ENCODE data around the gene DEFB114. TPM values are rescaled to one million over a fixed set of nuclear protein-coding genes. Genes with fewer than 3 reads are reported as not detected.

The DEFB114 gene, protein sequence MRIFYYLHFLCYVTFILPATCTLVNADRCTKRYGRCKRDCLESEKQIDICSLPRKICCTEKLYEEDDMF
- total RNA-seq: not detected

DNA sequence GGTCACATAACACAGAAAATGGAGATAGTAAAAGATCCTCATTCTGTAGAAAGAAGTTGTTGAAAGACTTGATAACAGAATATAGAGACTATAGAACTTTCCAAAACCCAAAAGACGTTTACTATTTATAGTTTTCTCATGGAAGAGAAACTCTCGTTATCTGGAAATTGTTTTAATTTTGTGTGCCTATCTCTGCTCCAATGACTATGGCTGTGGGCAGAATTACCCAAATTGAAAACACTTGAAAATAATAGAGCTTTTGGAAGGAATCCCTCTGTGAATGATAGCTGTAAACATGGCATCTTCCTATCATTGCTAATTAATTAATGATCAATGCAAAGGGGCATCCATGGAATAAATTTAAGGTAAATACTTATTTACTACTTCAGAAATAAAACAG lies at the start of gene DEFB114:
TSS of gene DEFB114 (minus strand) at position 101 of the 400 bp plus-strand sequence. CDS start at position 42, 59 bp downstream.

DNA sequence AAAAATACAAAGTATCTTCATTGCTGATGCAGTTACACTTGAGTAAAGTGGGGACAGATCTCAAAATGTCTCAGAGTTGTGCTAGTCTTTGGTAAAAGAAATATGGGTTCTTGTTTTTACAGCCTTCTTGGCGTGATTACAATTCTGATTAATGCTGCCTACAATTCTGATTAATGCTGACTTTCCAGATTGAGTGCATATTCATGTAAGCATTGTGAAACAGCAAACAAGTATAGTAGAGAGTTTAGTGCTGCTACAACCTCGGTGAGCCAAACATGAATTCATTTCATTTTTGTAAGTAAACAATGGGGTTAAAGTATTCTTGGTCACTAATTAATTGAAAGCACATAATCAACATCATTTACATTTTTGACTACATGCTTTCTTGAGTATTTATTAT lies 5.6 kb upstream of the DEFB114 start, which contains the start of gene DEFB113:
TSS of gene DEFB113 (minus strand) at position 21 of the 400 bp plus-strand sequence. CDS start at position 21, 0 bp downstream.

Other genes starting within 250 kb of the DEFB114 start
- 0.88 TPM for gene CRISP3, start 219.8 kb downstream of the DEFB114 start, total RNA-seq
- not detected for gene PGK2, start 176.9 kb downstream of the DEFB114 start, total RNA-seq
- not detected for gene CRISP1, start 97.6 kb downstream of the DEFB114 start, total RNA-seq
- gene DEFB113, start 5.5 kb upstream of the DEFB114 start, total RNA-seq: not detected
- not detected for gene DEFB110, start 57.8 kb upstream of the DEFB114 start, total RNA-seq
- not detected for gene DEFB112, start 85.8 kb upstream of the DEFB114 start, total RNA-seq

Measured in metanephros (tissue), 1 donor.